Activated CD4-positive, CD25-positive, alpha-beta regulatory T cell (primary cell): Measurements from ENCODE around the gene FOCAD.

Experiments
- DNase-seq, 4 experiments: peaks; one replicate each; lab custom pipeline; 2025; lab: John Stamatoyannopoulos, UW

Gene FOCAD

DNA sequence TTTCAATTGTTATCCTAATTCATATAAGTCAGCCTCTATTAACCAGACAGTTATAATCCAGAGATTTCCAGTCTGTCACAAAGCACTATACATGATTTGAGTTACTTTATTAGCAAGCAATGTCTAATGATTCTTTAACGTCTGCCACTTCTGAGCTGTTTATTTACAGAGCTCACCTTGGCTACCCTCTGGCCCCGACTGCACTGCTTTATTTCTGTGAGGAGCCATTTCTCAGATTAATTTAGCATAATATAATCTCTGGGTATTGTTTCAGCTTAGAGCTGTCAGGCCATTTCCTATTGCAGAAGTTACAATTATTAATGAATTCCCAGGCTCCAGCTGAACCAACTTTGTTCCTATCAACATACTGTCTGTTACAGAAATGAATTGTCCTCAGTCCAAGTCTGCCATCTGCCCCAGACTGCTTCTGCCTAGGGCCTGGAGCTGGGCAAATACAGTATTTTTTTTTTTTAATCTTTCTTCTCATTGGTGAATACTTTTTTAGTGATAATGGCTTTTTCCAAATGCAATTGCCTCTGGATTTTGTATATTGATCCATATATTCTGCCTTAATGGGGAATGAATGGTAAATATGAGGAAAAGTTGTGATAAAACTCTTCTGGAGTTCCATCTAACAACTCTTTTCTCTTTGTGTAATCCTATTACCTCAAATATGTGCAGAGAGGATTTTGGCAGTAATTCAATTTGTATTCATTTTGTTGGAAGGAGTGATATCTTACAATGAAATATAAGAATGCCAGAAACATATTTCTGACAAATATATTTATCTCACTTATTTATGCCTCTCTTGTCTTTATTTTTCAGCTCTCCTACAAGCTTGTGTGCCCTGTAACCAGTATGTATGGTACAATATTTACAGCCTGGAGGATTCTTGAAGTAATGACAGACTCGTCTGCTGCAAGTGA, 104.7 kb downstream of the FOCAD start:
- no peak for DNase-seq

DNA sequence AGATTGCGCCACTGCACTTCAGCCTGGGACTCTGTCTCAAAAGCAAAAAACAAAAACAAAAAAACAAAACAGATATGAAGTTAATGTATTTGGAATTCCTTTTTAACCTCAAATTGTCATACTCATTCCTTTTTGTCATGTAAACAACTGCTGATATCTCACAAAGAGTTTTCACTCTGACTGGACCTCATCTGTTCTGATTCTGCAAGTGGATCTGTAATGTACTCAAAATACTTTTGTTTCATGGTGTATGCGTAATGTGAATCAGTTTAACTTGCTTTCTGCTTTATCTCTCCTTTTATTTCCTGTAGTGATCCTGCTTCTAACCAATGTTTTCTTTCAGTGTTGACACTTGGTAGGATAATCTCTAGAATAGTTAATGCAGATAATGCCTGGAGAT, 106.7 kb downstream of the FOCAD start:
- no peak for DNase-seq

DNA sequence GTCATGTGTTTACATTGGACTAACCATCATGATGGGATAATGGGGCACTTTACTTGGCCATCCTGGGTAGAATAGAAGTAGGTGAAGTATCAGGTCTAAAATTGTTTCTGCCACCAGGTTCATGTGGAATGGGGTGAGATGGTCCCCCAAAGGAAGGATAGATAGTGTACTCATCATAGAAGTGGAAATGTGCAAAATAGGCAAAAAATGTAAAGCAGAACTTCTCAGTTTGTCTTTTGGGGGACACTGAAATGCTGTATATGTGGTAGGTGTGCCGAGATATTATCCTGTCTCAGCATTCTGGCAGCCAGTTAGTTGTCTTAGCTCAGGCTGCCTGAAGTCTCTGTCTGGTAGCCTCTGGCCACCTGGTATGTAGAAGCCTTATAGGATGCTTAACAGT, 107.6 kb downstream of the FOCAD start:
- no peak for DNase-seq

DNA sequence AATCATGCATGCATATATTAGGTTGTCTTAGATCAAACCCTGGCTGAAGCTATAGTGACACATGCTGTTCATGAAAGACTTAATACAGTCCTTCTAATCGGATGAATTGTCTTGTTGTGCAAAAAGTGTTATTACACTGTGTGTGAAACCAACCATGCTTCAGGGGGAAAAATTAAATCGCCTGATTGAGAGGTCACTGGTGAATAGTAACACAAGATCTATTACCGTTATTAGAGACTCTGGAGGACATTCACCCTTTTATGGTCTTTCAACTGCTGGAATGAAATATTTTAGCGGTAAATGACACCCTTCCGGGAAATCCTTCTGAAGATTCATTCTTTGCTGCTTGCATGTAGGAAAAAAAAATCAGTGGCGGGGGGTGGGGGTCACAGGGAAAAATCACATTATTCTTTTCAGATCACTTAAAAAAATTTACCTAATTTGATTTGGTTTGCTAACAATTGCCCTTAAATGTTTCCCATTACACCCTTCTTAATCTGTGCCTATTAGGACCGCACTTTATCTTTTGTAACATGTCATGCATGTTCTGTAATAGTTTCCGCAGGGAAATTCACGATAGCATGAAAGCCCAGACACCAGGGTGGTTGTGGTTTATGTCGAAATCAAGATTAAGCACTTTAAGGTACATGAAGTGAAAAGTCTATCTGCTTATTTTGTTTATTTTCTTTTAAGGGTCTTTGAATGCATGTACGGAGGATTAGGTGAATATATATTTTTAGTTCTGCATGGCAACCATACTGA, 120.6 kb downstream of the FOCAD start:
- DNase-seq, result no peak

DNA sequence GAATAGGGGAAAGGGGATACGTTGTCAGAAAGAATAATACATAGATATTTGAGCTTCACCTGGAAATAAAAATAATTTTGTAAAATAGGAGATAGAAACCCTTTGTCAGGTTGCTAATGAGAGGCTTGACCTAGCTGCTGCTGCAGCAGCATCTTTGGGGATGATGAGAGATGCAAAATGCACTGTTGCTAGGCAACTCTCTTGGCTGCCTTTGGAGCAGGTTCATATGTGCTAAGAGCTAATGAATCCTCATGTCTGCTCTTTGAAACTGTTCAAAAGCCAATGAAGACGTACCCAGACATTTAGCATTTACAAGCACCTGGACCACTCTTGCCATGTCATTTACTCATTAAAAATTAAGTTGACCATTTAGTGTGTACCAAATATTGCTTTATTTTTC, 121.7 kb downstream of the FOCAD start:
- no peak for DNase-seq

GRCh38 chr9:20808002-20808401, 123.9 kb downstream of the FOCAD start:
- no peak for DNase-seq

GRCh38 chr9:20811872-20812271, 127.8 kb downstream of the FOCAD start:
- DNase-seq, result no peak

DNA sequence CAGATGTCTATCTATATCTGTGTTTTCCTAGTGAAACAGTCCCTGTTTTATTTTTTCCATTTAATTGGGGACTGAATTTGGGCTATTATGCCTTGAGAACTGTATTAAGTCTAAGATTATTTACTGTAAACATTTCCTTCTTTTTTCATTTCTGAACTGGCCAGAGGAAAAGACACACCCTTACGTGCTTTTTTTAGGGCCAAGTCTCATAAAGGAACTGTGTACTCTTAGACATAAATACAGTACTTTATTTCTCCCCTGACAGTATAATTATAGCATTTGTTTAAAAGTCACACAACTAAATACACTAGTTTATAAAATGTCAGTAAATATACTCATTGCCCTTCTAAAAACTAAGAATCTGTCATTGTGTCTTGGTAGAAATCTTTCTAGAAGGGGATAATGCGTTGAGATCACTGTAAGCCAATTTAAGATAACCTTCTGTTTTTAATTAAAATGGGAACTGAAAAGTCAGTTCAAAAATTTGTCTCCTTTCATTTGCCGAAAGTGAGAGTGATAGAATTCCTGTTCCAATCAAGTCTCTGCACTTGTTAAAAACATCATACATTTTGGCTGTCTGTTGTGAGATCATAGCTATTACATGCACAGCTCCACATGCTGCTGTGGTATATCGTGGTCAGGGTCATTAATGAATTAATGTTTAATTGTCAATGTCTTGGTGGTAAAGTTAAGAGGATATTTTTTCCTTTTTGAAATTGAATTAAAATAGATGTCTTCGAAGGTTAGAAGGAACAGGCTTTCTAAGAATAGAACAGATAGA, 132.1 kb downstream of the FOCAD start:
- DNase-seq, result no peak

GRCh38 chr9:20823051-20823450, 139.0 kb downstream of the FOCAD start:
- no peak for DNase-seq

GRCh38 chr9:20831028-20831427, 147.0 kb downstream of the FOCAD start:
- DNase-seq, result no peak

GRCh38 chr9:20832775-20833174, 148.7 kb downstream of the FOCAD start:
- DNase-seq, result no peak

DNA sequence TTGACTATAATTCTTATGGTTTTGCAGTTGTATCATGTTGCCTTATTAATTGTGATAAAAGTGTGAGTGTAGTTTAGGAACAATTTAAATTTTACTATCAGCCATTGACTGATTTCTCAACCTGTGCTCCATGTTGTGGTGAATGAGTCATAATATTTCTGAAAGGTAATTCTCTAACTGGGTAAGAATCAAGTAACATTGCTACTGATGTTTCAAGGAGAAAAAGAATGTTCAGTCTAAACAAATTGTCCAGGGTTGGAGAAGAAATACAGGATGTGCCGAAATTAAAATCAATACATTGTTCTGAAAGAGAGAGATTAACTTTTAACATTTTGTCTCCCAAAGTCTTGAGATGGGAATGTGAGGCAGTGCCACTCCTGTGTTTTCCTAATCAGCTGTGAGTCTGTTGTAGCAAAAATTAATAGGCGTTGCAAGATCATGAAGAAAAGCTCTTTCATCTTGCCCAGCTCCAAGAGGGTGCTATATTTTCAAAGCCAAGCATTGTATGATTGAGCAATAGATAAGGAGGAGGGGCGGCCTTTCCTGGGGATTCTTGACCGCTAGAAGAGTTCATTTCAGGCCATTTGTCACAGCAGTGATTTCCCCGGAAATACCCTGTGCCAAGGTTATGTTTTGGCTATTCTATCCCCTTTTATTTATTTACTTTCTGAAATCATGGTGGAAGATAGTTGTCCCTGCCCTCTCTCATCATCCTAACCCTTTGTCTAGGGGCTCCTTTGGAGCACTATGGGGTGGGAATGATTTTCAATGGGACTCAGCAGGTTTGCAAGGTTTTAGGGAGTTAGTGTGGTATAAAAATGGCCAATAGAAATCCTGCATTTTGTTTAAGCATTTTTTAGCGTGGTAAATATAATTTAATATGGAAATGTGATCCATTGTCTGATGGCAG, 151.6 kb downstream of the FOCAD start:
- no peak for DNase-seq

GRCh38 chr9:20837166-20837565, 153.1 kb downstream of the FOCAD start:
- no peak for DNase-seq

- DNase-seq, result no peak
Observed at GRCh38 chr9:20838218-20838617, 154.2 kb downstream of the FOCAD start.

DNA sequence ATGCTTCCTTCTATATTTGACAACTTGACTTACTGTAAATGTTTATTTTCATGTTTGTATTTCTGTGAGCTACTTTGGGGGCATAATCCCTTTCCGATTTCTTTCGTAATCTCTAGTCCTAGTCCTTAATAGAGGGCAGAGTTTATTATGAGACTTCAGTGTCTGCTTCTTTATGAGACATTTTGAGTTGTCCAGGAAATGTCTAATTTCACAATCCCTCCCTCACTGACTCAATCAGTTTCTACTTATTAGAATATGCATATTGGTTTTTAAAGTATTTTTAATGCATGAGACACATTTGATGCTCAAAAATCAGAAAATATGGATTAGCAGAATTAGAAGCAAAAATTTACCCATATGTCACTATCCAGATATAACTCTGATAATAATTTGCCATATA, 160.9 kb downstream of the FOCAD start:
- no peak for DNase-seq

GRCh38 chr9:20848490-20848889, 164.4 kb downstream of the FOCAD start:
- no peak for DNase-seq

DNA sequence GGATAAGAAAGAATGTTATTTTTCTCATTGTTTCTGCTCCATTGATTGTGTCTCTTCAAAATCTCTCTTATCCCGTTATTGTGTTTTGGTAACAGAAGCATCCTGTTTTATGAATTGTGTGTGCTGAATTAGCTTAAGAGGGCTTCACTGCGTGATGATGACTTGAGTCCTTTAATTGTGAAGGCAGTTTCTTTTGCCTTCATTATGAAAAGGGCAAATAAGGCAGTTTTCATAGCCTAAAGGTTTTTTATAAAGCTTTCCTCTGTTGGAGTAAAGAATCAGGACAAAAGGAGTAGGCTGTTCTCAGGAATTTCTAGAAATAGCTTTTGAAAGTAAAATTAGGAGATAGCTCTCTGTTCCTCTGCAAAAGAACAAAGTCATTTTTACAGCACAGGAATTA, 169.8 kb downstream of the FOCAD start:
- DNase-seq, result no peak

DNA sequence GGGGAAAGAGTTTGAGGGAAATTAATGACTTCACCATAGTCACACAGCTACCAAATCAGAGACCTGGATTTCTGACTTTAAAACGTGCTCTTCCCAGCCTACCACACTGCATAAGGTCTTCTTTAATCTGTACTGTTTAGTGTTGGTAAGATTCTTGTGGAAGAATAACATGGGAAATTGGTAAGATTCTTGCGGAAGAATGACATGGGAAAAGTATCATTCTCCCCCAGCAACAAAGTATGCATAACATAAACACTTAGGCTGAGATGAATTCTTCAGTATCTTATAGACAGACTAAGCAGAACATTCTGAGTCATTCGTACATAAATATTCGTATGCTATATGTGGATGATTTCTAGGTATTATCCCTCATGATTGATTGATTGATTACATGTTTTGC, 170.4 kb downstream of the FOCAD start:
- no peak for DNase-seq

DNA sequence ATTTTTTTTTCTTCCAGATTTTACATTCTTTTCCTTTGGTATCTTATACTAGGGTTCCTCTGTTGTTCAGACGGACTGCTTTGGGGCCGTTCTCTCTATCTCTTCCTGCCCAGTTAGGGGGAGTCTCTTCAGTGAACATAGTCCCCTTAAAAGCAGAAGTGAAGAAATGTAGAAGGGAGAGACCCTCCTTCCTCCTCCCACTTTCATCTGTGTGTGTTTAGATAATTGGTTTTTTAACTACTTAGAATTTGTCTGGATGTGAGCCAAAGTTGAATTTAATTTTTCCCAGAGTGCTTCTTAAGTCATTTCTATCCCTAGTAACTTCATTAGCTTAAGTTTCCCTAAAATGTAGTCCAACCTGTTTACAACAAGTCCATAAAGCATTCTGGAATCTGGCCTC, 179.9 kb downstream of the FOCAD start:
- DNase-seq, result no peak

- DNase-seq, result no peak
Observed at GRCh38 chr9:20865347-20865746, 181.3 kb downstream of the FOCAD start.

DNA sequence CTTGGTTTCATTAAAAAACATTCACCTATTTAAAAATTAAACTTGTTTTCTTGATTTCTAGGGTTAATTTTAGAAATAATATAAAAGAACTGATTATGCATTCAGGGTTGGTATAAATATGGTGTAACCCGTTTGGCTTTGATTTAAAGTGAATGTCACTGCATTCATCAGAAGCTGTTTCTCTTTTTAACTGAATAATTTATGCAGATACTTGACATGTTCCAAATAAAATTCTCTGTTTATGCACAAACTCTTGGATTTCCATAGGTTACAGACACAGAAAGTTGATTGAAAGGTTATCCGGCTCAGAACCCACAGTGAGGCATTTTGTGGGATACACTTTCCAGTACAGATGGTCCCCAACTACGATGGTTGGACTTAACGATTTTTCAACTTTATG, 186.1 kb downstream of the FOCAD start:
- no peak for DNase-seq
